HG02981 (cell line): ENCODE data around the gene PDCL3.

Source experiments
- ATAC-seq: cut with Tn5 transposase; IDR thresholded peaks from one replicate; pipeline ENCODE4 v1.9.1; 2021; ENCODE audit warnings: mild to moderate bottlenecking, moderate library complexity; ENCODE audit not compliant: unreplicated experiment

The PDCL3 gene

DNA sequence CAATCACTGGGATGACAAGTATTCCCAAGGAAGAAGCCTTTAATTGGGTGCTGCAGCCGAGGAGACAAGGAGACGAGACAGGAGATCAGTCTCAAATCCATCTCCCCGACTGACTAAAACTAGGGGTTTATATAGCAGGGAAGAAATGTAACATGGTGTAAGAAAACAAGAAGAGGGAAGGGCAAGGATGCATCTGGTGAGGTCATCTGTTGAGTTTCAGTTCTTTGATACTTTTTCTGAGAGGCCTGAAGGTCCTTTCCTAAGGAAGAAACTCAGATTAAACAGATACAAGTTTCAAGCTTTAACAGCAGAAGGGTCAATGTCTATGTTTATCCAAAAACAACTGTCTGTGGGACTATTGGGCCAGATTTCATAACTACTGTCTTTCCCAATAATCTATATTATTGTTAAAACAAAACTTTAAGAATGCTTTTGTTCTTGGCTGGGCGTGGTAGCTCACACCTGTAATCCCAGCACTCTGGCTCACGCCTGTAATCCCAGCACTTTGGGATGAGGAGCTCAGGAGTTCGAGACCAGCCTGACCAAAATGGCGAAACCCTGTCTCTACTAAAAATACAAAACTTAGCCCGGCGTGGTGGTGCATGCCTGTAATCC is 2.5 kb upstream of the PDCL3 start:
- no peak for ATAC-seq

GRCh38 chr2:100561191-100561590 is 1.6 kb upstream of the PDCL3 start:
- no peak for ATAC-seq

GRCh38 chr2:100563407-100564247 is 834 bp downstream of the PDCL3 start:
- peak; percentile 4 for ATAC-seq

GRCh38 chr2:100568989-100569388 is 6.2 kb downstream of the PDCL3 start:
- no peak for ATAC-seq

DNA sequence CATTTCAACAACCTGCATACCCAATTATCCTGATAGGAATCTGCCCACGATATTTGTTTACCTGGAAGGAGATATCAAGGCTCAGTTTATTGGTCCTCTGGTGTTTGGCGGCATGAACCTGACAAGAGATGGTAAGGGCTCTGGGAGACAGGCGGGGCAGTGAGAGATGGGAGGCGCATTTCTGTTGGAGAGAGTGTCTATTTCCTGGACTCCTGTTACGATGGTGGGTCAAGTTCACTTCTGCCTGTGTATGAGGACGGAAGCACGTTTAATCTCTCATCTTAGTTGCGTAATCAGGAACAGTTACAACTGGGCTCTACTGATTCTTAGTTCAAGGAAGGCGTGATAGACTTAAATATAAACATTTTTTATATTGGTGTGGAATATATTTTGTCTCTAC is 8.9 kb downstream of the PDCL3 start:
- no peak for ATAC-seq

- ATAC-seq, result no peak
Measured at GRCh38 chr2:100577777-100578176, 15.0 kb downstream of the PDCL3 start.

DNA sequence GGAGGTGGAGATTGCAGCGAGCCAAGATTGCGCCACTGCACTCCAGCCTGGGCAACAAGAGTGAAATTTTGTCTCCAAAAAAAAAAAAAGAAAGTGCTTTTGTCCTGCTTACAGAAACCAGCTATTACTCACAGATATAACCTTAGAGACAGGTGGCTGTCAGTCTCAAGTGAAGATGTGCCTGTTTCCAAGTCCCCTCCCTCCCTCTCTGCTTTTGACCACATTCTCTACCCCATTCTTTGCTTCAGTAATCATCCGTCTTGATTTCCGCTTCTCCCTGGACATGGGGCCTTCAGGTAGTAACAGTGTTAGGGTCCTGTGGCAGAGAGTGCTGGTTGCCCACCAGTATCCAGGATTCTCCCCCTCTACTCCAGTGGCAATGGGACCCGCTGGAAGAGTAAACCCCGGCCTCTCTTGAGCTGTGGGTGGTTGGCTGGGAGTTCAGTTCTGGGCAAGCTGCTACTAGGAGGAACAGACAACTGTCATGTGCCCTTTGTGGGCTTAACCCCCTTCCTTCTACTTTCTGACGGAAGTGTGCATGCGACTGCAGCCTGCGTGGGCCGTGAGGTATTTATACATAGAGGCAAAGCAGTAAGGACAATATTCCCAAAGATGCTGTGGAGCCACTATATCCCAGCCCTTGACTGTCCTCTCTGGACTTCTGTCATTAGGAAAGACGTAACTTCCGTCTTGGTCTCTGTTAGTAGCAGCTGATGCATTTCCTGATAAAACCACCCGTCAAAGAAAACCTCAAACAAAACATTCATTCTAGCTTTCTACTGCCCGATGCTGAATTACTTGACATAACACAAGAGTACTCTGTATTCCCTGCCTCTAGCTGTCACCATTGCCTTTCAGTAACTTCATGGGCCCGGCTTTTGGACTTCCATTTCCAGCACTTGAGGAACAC is 17.8 kb downstream of the PDCL3 start:
- ATAC-seq, result peak; percentile 76

DNA sequence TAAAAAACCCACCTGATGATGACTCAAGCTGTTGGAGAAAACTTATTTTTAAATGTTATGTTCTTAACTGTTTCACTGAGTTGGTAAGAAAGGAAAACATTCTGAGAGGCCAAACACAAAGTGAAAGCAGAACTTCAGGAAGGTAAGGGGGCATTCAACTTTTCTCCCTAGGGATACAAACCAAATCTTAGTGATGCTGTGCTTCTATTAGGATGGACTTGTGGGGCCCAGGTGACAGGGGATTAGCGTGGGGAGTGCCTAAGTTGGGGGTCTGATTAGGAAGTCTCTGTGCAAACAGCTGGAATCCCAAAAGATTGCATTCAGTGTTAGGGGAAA is 18.5 kb downstream of the PDCL3 start:
- ATAC-seq, result no peak

DNA sequence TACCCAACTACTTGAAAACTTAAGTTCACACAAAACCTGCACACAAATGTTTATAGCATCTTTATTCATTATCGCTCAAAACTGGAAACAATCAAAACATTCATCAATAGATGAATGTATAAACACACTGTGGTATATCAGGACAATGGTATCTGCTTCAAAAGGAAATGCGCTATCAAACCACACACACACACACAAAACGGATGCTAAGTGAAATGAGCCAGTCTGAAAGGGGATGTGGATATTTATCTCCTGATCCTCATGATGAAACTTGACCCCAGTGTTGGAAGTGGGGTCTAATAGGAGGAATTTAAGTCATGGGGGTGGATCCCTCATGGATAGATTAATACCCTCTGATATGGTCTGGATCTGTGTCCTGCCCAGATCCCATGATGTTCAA is 22.0 kb downstream of the PDCL3 start:
- no peak for ATAC-seq

GRCh38 chr2:100588071-100588786 is 25.4 kb downstream of the PDCL3 start:
- ATAC-seq, result peak; percentile 86

GRCh38 chr2:100589527-100589926 is 26.7 kb downstream of the PDCL3 start:
- ATAC-seq, result no peak

DNA sequence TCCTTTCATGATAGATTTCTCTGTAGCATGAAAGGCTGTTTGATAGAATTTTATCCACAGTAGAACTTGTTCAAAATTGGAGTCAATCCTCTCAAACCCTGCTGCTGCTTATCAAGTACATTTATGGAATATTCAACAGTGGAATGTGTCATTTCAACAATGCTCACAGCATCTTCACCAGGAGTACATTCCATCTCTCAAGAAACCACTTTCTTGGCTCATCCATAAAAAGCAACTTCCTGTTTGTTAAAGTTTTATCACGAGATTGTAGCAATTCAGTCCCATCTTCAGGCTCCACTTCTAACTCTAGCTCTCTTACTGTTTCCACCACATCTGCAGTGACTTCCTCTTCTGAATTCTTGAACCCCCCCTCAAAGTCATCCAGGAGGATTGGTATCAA is 29.4 kb downstream of the PDCL3 start:
- no peak for ATAC-seq

DNA sequence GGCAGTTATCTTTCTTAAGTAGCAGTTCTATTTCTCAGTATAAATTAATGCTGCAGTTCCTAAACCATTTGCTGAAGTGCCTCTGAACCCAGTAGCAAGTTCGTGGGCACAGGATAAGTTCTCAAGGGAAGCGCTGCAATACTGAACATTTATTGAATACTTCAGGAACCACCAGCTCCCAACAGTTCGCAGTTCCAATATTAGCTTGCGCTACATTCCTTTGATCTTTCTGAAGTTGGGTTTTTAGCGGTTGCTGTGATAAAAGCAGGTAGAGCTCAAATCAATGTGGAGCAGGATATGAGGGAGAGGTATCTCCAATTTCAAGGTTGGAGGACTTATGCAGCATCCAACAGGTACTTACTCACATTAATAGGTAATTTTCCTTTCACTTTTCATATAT is 33.7 kb downstream of the PDCL3 start:
- no peak for ATAC-seq

DNA sequence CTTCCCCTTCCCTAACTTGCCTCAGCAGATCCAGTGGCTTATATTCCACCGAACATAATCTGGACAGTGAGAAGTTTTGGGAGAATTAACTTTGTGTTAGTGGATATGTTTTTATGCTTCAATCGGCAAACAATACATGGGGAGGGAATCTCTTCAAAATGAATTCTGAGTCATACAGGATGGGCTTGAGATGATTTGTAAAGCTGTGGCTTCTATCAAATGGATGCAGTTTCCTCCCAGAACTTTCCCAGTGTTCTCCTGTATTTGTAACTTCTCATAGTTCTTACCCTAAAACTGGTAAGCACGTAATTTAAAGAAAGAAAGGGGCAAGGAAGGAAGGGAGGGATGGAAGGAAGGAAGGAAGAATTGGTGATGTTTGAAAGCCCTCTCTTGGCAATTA is 36.8 kb downstream of the PDCL3 start:
- ATAC-seq, result no peak

- ATAC-seq, result no peak
Measured at GRCh38 chr2:100601661-100602060, 38.9 kb downstream of the PDCL3 start.

DNA sequence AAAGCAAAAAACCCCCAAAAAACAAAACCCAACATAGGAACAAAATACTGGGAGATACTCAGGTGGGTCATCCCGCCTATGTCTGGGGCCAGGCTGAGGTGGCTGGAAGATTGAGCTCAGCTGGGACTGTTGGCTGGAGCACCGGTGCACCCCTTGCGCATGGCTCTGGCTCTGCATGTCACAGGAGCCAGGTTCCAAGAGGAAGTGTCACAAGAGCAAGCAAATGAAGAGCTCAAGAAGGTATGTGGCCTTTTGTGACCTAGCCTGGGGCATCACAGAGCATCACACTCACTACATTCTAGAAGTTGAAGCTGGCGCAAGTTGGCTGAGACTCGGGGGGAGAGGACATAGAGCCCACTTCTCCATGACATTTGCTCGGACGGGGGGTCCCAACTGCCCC is 40.6 kb downstream of the PDCL3 start:
- no peak for ATAC-seq

- no peak for ATAC-seq
Measured at GRCh38 chr2:100603948-100604633, 41.3 kb downstream of the PDCL3 start.

- no peak for ATAC-seq
Measured at GRCh38 chr2:100606332-100606725, 43.5 kb downstream of the PDCL3 start.

DNA sequence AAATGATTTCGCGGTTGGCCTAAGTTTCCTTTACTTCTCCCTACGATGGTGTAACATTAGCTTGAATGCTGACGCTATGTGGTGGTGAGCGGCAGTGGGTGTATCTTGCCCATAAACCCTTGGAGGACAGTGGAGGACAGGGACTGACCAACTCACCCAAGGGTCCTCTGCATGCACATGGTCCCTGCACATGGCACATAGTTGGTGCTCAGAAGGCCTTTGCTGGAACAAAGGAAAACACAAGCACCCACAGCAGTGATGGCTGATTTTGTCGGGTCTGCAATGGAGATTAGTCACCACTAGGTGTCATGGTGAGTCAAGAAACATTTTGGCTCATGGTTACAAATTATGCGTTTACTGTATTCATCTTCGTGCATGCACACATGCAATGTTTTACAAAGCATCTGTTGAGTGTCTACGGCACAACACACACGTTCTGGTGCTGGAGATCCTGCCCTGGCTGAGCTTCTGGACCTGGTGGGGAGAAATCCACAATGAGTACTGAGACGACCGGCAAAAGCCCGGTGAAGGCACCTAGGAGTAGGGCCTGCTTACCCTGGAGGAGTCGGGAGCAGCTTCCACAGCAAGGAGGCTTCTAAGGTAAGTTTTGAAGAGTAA is 44.0 kb downstream of the PDCL3 start:
- no peak for ATAC-seq

- ATAC-seq, result no peak
Measured at GRCh38 chr2:100610381-100610831, 47.6 kb downstream of the PDCL3 start.
